IMR-90 (cell line): ENCODE data around the gene NBPF15. TPM values are rescaled to one million over a fixed set of nuclear protein-coding genes. Genes with fewer than 3 reads are reported as not detected.
"Not testable (repeated sequence)": the region's sequence is repeated elsewhere in the genome, so short reads cannot be mapped to it uniquely, and the experiment has no call there.

Experiments used
- ATAC-seq: fragments of 200-7000 bp; cut with Tn5 transposase; 2 replicates; pipeline ENCODE4 v1.9.1; 2020; ENCODE audit warnings: low read depth, mild to moderate bottlenecking, moderate library complexity
- BruUV-seq: library from RNA; stranded (reverse); fragments of 400-500 nt; replicated peaks from 2 replicates; lab custom pipeline; 2021; lab: Mats Ljungman, UMichigan
- CTCF ChIA-PET: fragments of 300-600 bp; formaldehyde crosslinking; extraction: SDS; loops from one replicate; lab custom pipeline; 2021; ENCODE audit warnings: antibody characterized with exemption; lab: Yijun Ruan, JAX
- POLR2A ChIA-PET: fragments of 300-600 bp; sonication (Branson Sonifier 250); formaldehyde crosslinking; loops from one replicate; lab custom pipeline; 2022; ENCODE audit warnings: antibody characterized with exemption; ENCODE audit not compliant: unreplicated experiment; lab: Charles Lee
- DNase-seq: peaks from one replicate; pipeline ENCODE4 v3.0.0; 2013
- H2AFZ ChIP-seq: replicated peaks from 2 replicates; pipeline ENCODE3; 2013; ENCODE audit warnings: low read length, mild to moderate bottlenecking; ENCODE audit not compliant: poor library complexity
- H2AK5ac ChIP-seq: 2 replicates; pipeline ENCODE4 v1.6.1; 2013; ENCODE audit warnings: low read depth, low read length, inconsistent platforms
- H2AK9ac ChIP-seq: replicated peaks from 2 replicates; pipeline ENCODE3; 2013; ENCODE audit warnings: mild to moderate bottlenecking, low read depth, low read length, moderate library complexity; ENCODE audit not compliant: poor library complexity
- H2BK120ac ChIP-seq: 2 replicates; pipeline ENCODE4 v1.6.1; 2013; ENCODE audit warnings: low read depth, low read length, inconsistent platforms
- H2BK15ac ChIP-seq: 3 replicates; pipeline ENCODE4 v1.6.1; 2013; ENCODE audit warnings: low read depth, low read length, inconsistent platforms
- H2BK20ac ChIP-seq: 2 replicates; pipeline ENCODE4 v1.6.1; 2013; ENCODE audit warnings: low read depth, mild to moderate bottlenecking, inconsistent platforms, low read length, moderate library complexity
- H2BK5ac ChIP-seq: 2 replicates; pipeline ENCODE4 v1.6.1; 2013; ENCODE audit warnings: mild to moderate bottlenecking, low read depth, low read length, inconsistent platforms; ENCODE audit not compliant: poor library complexity, severe bottlenecking
- H3K14ac ChIP-seq: replicated peaks from 2 replicates; pipeline ENCODE4 v1.6.1; 2013; ENCODE audit warnings: low read depth, low read length, inconsistent platforms
- H3K18ac ChIP-seq: 2 replicates; pipeline ENCODE4 v1.6.1; 2013; ENCODE audit warnings: low read depth, low read length, control low read depth
- H3K23ac ChIP-seq: 2 replicates; pipeline ENCODE4 v1.6.1; 2013; ENCODE audit warnings: low read depth, low read length, inconsistent platforms
- H3K27ac ChIP-seq: 2 replicates; pipeline ENCODE4 v1.5.1; 2013; ENCODE audit warnings: mild to moderate bottlenecking, control low read depth, low read length; ENCODE audit not compliant: insufficient read depth
- H3K27me3 ChIP-seq: 2 replicates; pipeline ENCODE4 v1.6.1; 2013; ENCODE audit warnings: low read length; ENCODE audit not compliant: control insufficient read depth, insufficient read depth
- H3K36me3 ChIP-seq: 2 replicates; pipeline ENCODE4 v1.6.1; 2013; ENCODE audit warnings: low read length, mixed read lengths; ENCODE audit not compliant: control insufficient read depth, insufficient read depth
- H3K4ac ChIP-seq: 2 replicates; pipeline ENCODE4 v1.6.1; 2013; ENCODE audit warnings: low read depth, low read length, inconsistent platforms
- H3K4me1 ChIP-seq: 2 replicates; pipeline ENCODE4 v1.6.1; 2013; ENCODE audit warnings: low read length, mixed read lengths; ENCODE audit not compliant: control insufficient read depth, insufficient read depth
- H3K4me2 ChIP-seq: 2 replicates; pipeline ENCODE4 v1.6.1; 2013; ENCODE audit warnings: low read depth, mild to moderate bottlenecking, control low read depth, low read length, moderate library complexity
- H3K4me3 ChIP-seq: 2 replicates; pipeline ENCODE4 v1.5.1; 2013; ENCODE audit warnings: low read depth, mild to moderate bottlenecking, control low read depth, low read length, moderate library complexity; ENCODE audit not compliant: insufficient read depth
- H3K56ac ChIP-seq: 2 replicates; pipeline ENCODE4 v1.6.1; 2013; ENCODE audit warnings: low read length, inconsistent platforms; ENCODE audit not compliant: insufficient read depth; ENCODE audit errors: extremely low read depth
- H3K79me1 ChIP-seq, 2 experiments: 2 replicates each; pipeline ENCODE4 v1.6.1; 2013; ENCODE audit warnings: low read length in 2 of 2, inconsistent platforms in 1 of 2, low read depth in 1 of 2
- H3K9ac ChIP-seq: 2 replicates; pipeline ENCODE4 v1.6.1; 2013; ENCODE audit warnings: low read depth, low read length, control low read depth
- H3K9me1 ChIP-seq: 2 replicates; pipeline ENCODE4 v1.6.1; 2013; ENCODE audit warnings: low read length, inconsistent platforms; ENCODE audit not compliant: insufficient read depth
- H3K9me3 ChIP-seq: 2 replicates; pipeline ENCODE4 v1.6.1; 2013; ENCODE audit warnings: low read length; ENCODE audit not compliant: control insufficient read depth, insufficient read depth
- H4K20me1 ChIP-seq: 2 replicates; pipeline ENCODE4 v1.6.1; 2013; ENCODE audit warnings: low read length, inconsistent platforms; ENCODE audit not compliant: insufficient read depth
- H4K5ac ChIP-seq: 2 replicates; pipeline ENCODE4 v1.6.1; 2013; ENCODE audit warnings: mild to moderate bottlenecking, low read depth, low read length, control low read depth
- H4K8ac ChIP-seq, 2 experiments: 2 replicates each; pipeline ENCODE4 v1.6.1; 2013; ENCODE audit warnings: low read depth in 2 of 2, low read length in 2 of 2, control low read depth in 1 of 2, inconsistent platforms in 1 of 2
- H4K91ac ChIP-seq: 2 replicates; pipeline ENCODE4 v1.6.1; 2013; ENCODE audit warnings: low read depth, low read length, inconsistent platforms; ENCODE audit not compliant: insufficient read depth
- WGBS, 2 experiments: methylation state at CpG; one replicate each; pipeline versions ENCODE4 v1.1.5 to v1.1.7; 2013; ENCODE audit warnings: missing lambda C conversion rate in 2 of 2; ENCODE audit not compliant: insufficient read length in 1 of 2; ENCODE audit errors: extremely low coverage in 2 of 2; 5-methylcytosine and 5-hydroxymethylcytosine counted together
- dilution Hi-C: fragments of 300-500 bp; cut with HindIII; formaldehyde crosslinking; loops from one replicate; pipeline ENCODE4 v1.14.3; 2018; ENCODE audit warnings: low sequenced_read_pairs; ENCODE audit not compliant: unreplicated experiment
- in situ Hi-C: fragments of 300-500 bp; cut with MboI; formaldehyde crosslinking; loops from 3 replicates; pipeline ENCODE4 v1.14.3; 2019; ENCODE audit warnings: low sequenced_read_pairs, inconsistent platforms, mixed read lengths
- intact Hi-C: fragments of 100-400 bp; cut with micrococcal nuclease; formaldehyde crosslinking; loops from 2 replicates; pipeline ENCODE4 v1.10.0; 2022
- polyA plus RNA-seq, 3 experiments: library from polyadenylated mRNA; depleted of rRNA; stranded (reverse); fragments of >200 nt; gene quantifications; 2 replicates each; pipeline ENCODE4 v1.2.3, GENCODE V29; 2012; ENCODE audit warnings: low replicate concordance in 1 of 3
- total RNA-seq: library from RNA; depleted of rRNA; stranded (reverse); fragments of >200 nt; gene quantifications from 2 replicates; pipeline ENCODE4 v1.2.3, GENCODE V29; 2012

Gene NBPF15
- total and polyA plus RNA-seq, 2 of the 4 experiments (the other 2 are of a cell fraction) = 31.0 to 42.7 TPM

DNA sequence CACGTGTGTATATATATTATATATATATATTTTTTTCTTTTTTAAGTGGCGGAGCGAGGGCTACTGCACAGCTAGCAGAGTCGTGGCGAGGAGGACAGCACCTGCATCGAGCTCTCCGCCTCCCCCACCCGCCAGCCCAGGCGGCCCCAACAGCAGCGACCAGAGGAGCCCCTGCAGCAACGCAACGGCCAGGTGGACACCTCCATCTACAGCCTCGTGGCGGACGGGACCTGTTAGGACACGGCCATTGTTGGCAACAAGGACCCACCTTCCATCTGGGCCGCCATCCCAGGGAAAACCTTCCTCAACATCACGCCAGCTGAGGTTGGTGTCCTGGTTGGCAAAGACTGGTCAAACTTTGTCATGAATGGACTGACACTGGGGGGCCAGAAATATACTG lies 19.1 kb downstream of the NBPF15 start:
- H2AFZ ChIP-seq, H3K4me2 ChIP-seq, H3K27me3 ChIP-seq, POLR2A ChIA-PET, CTCF ChIA-PET, ATAC-seq, H3K27ac ChIP-seq, H4K91ac ChIP-seq, H3K9ac ChIP-seq, H3K9me1 ChIP-seq, H2AK9ac ChIP-seq, H2BK15ac ChIP-seq, H4K20me1 ChIP-seq, in situ Hi-C loops, H3K4ac ChIP-seq, H2BK120ac ChIP-seq, H4K5ac ChIP-seq, H3K4me3 ChIP-seq, H3K79me1 ChIP-seq, H3K36me3 ChIP-seq, H3K14ac ChIP-seq, H4K8ac ChIP-seq, H3K56ac ChIP-seq, H3K18ac ChIP-seq, BruUV-seq, DNase-seq, H3K4me1 ChIP-seq, H2BK20ac ChIP-seq, H3K9me3 ChIP-seq, H2BK5ac ChIP-seq, H3K23ac ChIP-seq, dilution Hi-C loops, H2AK5ac ChIP-seq, intact Hi-C loops: not testable (repeated sequence)
- no CpG with 5 or more reads among the region's 18 CpGs for WGBS, 2 experiments
